Measurements from ENCODE around the gene WBP2NL.

DNA sequence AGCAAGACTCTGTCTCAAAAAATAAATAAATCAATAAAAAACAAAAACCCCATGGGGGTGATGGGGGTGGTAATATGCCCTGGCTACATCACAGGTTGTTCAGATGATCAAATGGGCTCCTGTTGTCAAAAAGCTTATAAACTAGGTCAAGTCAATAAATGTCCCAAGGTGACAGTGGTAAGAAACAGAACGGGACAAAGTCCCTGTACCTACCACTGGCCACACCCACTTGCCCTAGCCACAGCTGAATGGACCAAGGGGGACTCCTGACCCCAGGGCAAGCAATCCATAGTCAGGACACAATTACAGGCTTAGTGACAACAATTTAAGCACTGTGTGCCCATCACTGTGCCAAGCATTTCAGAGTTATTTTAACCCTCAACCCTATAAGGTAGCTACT lies 66.0 kb downstream of the WBP2NL start:
- TF ChIP-seq POU5F1 (IDR thresholded peaks at IDR 0.05; ENCODE audit: low read depth, low read length) (no peak), RXRA (IDR thresholded peaks at IDR 0.05; ENCODE audit: insufficient read depth, low read depth, low read length) (no peak), GTF2F1 (IDR thresholded peaks at IDR 0.05; ENCODE audit: borderline replicate concordance, low read depth, low read length) (no peak), SIN3A (conservative IDR thresholded peaks at IDR 0.05 in 1 of 2, IDR thresholded peaks at IDR 0.05 in 1 of 2; ENCODE audit: low read depth in 1 of 2, low read length in 2 of 2) (no peak), CHD2 (IDR thresholded peaks at IDR 0.05; ENCODE audit: low read length) (no peak), POLR2A (IDR thresholded peaks at IDR 0.05; ENCODE audit: control extremely low read depth in 1 of 2, low read depth in 2 of 2, low read length in 2 of 2) (no peak), EP300 (IDR thresholded peaks at IDR 0.05; ENCODE audit: borderline replicate concordance in 1 of 2, low read depth in 2 of 2, low read length in 2 of 2) (no peak), PHF8 (conservative IDR thresholded peaks at IDR 0.05; ENCODE audit: low read depth, low read length) (no peak), SRF (IDR thresholded peaks at IDR 0.05; ENCODE audit: low read depth, low read length) (no peak), TEAD4 (IDR thresholded peaks at IDR 0.05; ENCODE audit: low read depth, low read length) (no peak), RNF2 (IDR thresholded peaks at IDR 0.05; ENCODE audit: borderline replicate concordance, low read depth, low read length, missing control alignments, poor library complexity, severe bottlenecking) (no peak)
- TF ChIP-seq, protein P1, sequence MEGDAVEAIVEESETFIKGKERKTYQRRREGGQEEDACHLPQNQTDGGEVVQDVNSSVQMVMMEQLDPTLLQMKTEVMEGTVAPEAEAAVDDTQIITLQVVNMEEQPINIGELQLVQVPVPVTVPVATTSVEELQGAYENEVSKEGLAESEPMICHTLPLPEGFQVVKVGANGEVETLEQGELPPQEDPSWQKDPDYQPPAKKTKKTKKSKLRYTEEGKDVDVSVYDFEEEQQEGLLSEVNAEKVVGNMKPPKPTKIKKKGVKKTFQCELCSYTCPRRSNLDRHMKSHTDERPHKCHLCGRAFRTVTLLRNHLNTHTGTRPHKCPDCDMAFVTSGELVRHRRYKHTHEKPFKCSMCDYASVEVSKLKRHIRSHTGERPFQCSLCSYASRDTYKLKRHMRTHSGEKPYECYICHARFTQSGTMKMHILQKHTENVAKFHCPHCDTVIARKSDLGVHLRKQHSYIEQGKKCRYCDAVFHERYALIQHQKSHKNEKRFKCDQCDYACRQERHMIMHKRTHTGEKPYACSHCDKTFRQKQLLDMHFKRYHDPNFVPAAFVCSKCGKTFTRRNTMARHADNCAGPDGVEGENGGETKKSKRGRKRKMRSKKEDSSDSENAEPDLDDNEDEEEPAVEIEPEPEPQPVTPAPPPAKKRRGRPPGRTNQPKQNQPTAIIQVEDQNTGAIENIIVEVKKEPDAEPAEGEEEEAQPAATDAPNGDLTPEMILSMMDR (IDR thresholded peaks at IDR 0.05; ENCODE audit: control extremely low read depth in 1 of 3, insufficient read depth in 1 of 3, low read depth in 1 of 3, low read length in 3 of 3), result no peak

Data from H1 (cell line).